ENCODE measurements around the gene UBASH3B.

GRCh38 chr11:122789907-122790306, 134.4 kb downstream of the UBASH3B start:
- TF ChIP-seq, protein P1, sequence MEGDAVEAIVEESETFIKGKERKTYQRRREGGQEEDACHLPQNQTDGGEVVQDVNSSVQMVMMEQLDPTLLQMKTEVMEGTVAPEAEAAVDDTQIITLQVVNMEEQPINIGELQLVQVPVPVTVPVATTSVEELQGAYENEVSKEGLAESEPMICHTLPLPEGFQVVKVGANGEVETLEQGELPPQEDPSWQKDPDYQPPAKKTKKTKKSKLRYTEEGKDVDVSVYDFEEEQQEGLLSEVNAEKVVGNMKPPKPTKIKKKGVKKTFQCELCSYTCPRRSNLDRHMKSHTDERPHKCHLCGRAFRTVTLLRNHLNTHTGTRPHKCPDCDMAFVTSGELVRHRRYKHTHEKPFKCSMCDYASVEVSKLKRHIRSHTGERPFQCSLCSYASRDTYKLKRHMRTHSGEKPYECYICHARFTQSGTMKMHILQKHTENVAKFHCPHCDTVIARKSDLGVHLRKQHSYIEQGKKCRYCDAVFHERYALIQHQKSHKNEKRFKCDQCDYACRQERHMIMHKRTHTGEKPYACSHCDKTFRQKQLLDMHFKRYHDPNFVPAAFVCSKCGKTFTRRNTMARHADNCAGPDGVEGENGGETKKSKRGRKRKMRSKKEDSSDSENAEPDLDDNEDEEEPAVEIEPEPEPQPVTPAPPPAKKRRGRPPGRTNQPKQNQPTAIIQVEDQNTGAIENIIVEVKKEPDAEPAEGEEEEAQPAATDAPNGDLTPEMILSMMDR (IDR thresholded peaks at IDR 0.05), result no peak
- TF ChIP-seq POLR2AphosphoS5 (IDR thresholded peaks at IDR 0.05) (no peak), POLR2A (IDR thresholded peaks at IDR 0.05) (no peak)
